Measurements from ENCODE around the gene LRRC56. TPM values are rescaled to one million over a fixed set of nuclear protein-coding genes. Genes with fewer than 3 reads are reported as not detected.

LRRC56 gene
- total RNA-seq, 3 donors from 2014 or later = 0.16 to 1.6 (median 1.3) TPM

GRCh38 chr11:528166-528814 lies 9.0 kb upstream of the LRRC56 start:
- DNase-seq (ENCODE audit: low spot score in 2 of 2) = no peak
- H3K27ac ChIP-seq = no peak overlapping the region
- intact Hi-C loops (cut with DNase I; ENCODE audit: low total_unique reads) = no loop called here
- H3K36me3 ChIP-seq = no peaks in the 10 kb centered on the region
- H3K4me3 ChIP-seq = no peak overlapping the region
- H3K9me3 ChIP-seq = no peaks in the 10 kb centered on the region
- TF ChIP-seq POLR2AphosphoS5 (IDR thresholded peaks at IDR 0.05) (no peak), POLR2A (IDR thresholded peaks at IDR 0.05) (no peak), CTCF (IDR thresholded peaks at IDR 0.05) (no peak)
- peaks cover 0 to 7% of the 10 kb centered on the region in 2 donors for H3K4me1 ChIP-seq
- no peaks in the 10 kb centered on the region for H3K27me3 ChIP-seq

GRCh38 chr11:528815-529727 lies 8.3 kb upstream of the LRRC56 start:
- intact Hi-C loops (cut with DNase I; ENCODE audit: low total_unique reads) = no loop called here
- H3K27me3 ChIP-seq = no peaks in the 10 kb centered on the region
- no peaks in the 10 kb centered on the region for H3K9me3 ChIP-seq
- H3K4me1 ChIP-seq = peaks cover 2 to 15% of the 10 kb centered on the region in 2 donors
- no peak for DNase-seq (ENCODE audit: low spot score in 2 of 2)
- no peak overlapping the region for H3K4me3 ChIP-seq
- no peaks in the 10 kb centered on the region for H3K36me3 ChIP-seq
- H3K27ac ChIP-seq = no peak overlapping the region
- no peak for TF ChIP-seq POLR2AphosphoS5 (IDR thresholded peaks at IDR 0.05)

- Histone ChIP-seq H3K27me3 (no peaks in the 10 kb centered on the region), H3K4me1 (peaks cover 5 to 18% of the 10 kb centered on the region in 2 donors), H3K9me3 (no peaks in the 10 kb centered on the region), H3K4me3 (no peak overlapping the region), H3K36me3 (no peaks in the 10 kb centered on the region), H3K27ac (no peak overlapping the region)
- no peak for DNase-seq (ENCODE audit: low spot score in 2 of 2)
- intact Hi-C loops (cut with DNase I; ENCODE audit: low total_unique reads) = no loop called here
- TF ChIP-seq POLR2A (IDR thresholded peaks at IDR 0.05) (no peak), POLR2AphosphoS5 (IDR thresholded peaks at IDR 0.05) (no peak), CTCF (IDR thresholded peaks at IDR 0.05) (no peak)
These were observed 7.5 kb upstream of the LRRC56 start for GRCh38 chr11:529728-530411.

GRCh38 chr11:530960-531831 lies 6.1 kb upstream of the LRRC56 start:
- H3K27me3 ChIP-seq = no peaks in the 10 kb centered on the region
- H3K36me3 ChIP-seq = no peaks in the 10 kb centered on the region
- H3K4me1 ChIP-seq = peaks cover 8 to 18% of the 10 kb centered on the region in 2 donors
- DNase-seq (ENCODE audit: low spot score in 2 of 2) = no peak
- H3K4me3 ChIP-seq = no peak overlapping the region
- no peaks in the 10 kb centered on the region for H3K9me3 ChIP-seq
- TF ChIP-seq POLR2AphosphoS5 (IDR thresholded peaks at IDR 0.05) = no peak
- TF ChIP-seq CTCF (IDR thresholded peaks at IDR 0.05) = no peak
- TF ChIP-seq POLR2A (IDR thresholded peaks at IDR 0.05) = no peak
- H3K27ac ChIP-seq = no peak overlapping the region
- intact Hi-C loops (cut with DNase I; ENCODE audit: low total_unique reads) = no loop called here

GRCh38 chr11:531919-532526 lies 5.3 kb upstream of the LRRC56 start:
- no peaks in the 10 kb centered on the region for H3K36me3 ChIP-seq
- no peaks in the 10 kb centered on the region for H3K27me3 ChIP-seq
- peaks cover 8 to 18% of the 10 kb centered on the region in 2 donors for H3K4me1 ChIP-seq
- H3K9me3 ChIP-seq = no peaks in the 10 kb centered on the region
- H3K27ac ChIP-seq = no peak overlapping the region
- intact Hi-C loops (cut with DNase I; ENCODE audit: low total_unique reads) = no loop called here
- no peak for DNase-seq (ENCODE audit: low spot score in 2 of 2)
- no peak overlapping the region for H3K4me3 ChIP-seq
- TF ChIP-seq CTCF (IDR thresholded peaks at IDR 0.05) = no peak
- TF ChIP-seq POLR2A (IDR thresholded peaks at IDR 0.05) = no peak
- no peak for TF ChIP-seq POLR2AphosphoS5 (IDR thresholded peaks at IDR 0.05)

Data from breast epithelium (tissue), 4 donors.